DOHH2 (cell line): Measurements from ENCODE around the gene COL5A1.

Source experiments
- H3F3A ChIP-seq: fragments of 200-600 bp; sonication (generic), shearing (Covaris generic); 2 replicates; pipeline ENCODE4 v1.6.0; 2016; ENCODE audit warnings: antibody characterized with exemption, mild to moderate bottlenecking; ENCODE audit not compliant: control insufficient read depth, insufficient read depth
- H3K27ac ChIP-seq: fragments of 200-600 bp; sonication (generic); 2 replicates; pipeline ENCODE4 v1.5.1; 2014; ENCODE audit warnings: low read depth, mild to moderate bottlenecking, low read length, moderate library complexity
- H3K27me3 ChIP-seq: fragments of 200-600 bp; sonication (generic); 2 replicates; pipeline ENCODE4 v1.6.1; 2014; ENCODE audit warnings: mild to moderate bottlenecking, low read length, mixed read lengths; ENCODE audit not compliant: control insufficient read depth
- H3K36me3 ChIP-seq: fragments of 200-600 bp; sonication (generic); 2 replicates; pipeline ENCODE4 v1.6.1; 2014; ENCODE audit warnings: mild to moderate bottlenecking, low read length, moderate library complexity, mixed read lengths; ENCODE audit not compliant: control insufficient read depth
- H3K4me1 ChIP-seq: fragments of 200-600 bp; sonication (generic); 2 replicates; pipeline ENCODE4 v1.6.1; 2014; ENCODE audit warnings: mild to moderate bottlenecking, low read length, mixed read lengths; ENCODE audit not compliant: control insufficient read depth
- H3K4me2 ChIP-seq: fragments of 200-600 bp; sonication (generic); 2 replicates; pipeline ENCODE4 v1.6.0; 2014; ENCODE audit warnings: mild to moderate bottlenecking, low read length, moderate library complexity
- H3K4me3 ChIP-seq: fragments of 200-600 bp; sonication (generic); 2 replicates; pipeline ENCODE4 v1.5.1; 2014; ENCODE audit warnings: mild to moderate bottlenecking, low read length, mixed read lengths
- H3K79me2 ChIP-seq: fragments of 200-600 bp; sonication (generic); 2 replicates; pipeline ENCODE4 v1.6.1; 2014; ENCODE audit warnings: mild to moderate bottlenecking, low read length, mixed read lengths; ENCODE audit not compliant: control insufficient read depth
- H3K9me2 ChIP-seq: fragments of 200-600 bp; sonication (generic); replicated peaks from 2 replicates; pipeline ENCODE4 v1.6.1; 2014; ENCODE audit warnings: mild to moderate bottlenecking, low read length, mixed read lengths; ENCODE audit not compliant: control insufficient read depth
- H3K9me3 ChIP-seq: fragments of 200-600 bp; sonication (generic); 2 replicates; pipeline ENCODE4 v1.6.1; 2014; ENCODE audit warnings: antibody characterized with exemption, low read length, mixed read lengths; ENCODE audit not compliant: control insufficient read depth, insufficient read depth
- H4K20me1 ChIP-seq: fragments of 200-600 bp; sonication (generic); 2 replicates; pipeline ENCODE4 v1.6.0; 2014; ENCODE audit warnings: low read depth, mild to moderate bottlenecking, antibody characterized with exemption, low read length, moderate library complexity; ENCODE audit not compliant: control insufficient read depth, insufficient read depth
- CTCF ChIP-seq: fragments of 200-600 bp; sonication (generic); IDR thresholded peaks from one replicate; pipeline ENCODE4 v1.5.1; 2014; ENCODE audit warnings: antibody characterized with exemption, mild to moderate bottlenecking, low read depth, low read length; ENCODE audit not compliant: poor library complexity, severe bottlenecking
- EZH2phosphoT487 ChIP-seq: fragments of 200-600 bp; sonication (generic); IDR thresholded peaks from 2 replicates; pipeline ENCODE4 v1.6.1; 2017; ENCODE audit warnings: borderline replicate concordance, mild to moderate bottlenecking, antibody characterized with exemption, low read length, moderate library complexity, mixed read lengths

COL5A1 gene

GRCh38 chr9:134743853-134744252 lies 102.2 kb downstream of the COL5A1 start:
- no peaks in the 10 kb centered on the region for H3K79me2 ChIP-seq
- no peak overlapping the region for H3K27ac ChIP-seq
- no peak for TF ChIP-seq EZH2phosphoT487
- no peak overlapping the region for H3K4me3 ChIP-seq
- H3K9me3 ChIP-seq = peaks cover 25% of the 10 kb centered on the region
- H3F3A ChIP-seq = peaks cover 10% of the 10 kb centered on the region
- H3K36me3 ChIP-seq = no peaks in the 10 kb centered on the region
- no peaks in the 10 kb centered on the region for H3K4me1 ChIP-seq
- H4K20me1 ChIP-seq = no peaks in the 10 kb centered on the region
- H3K9me2 ChIP-seq = no peaks in the 10 kb centered on the region
- no peak overlapping the region for H3K4me2 ChIP-seq
- H3K27me3 ChIP-seq = no peaks in the 10 kb centered on the region

GRCh38 chr9:134744385-134745295 lies 103.0 kb downstream of the COL5A1 start:
- Histone ChIP-seq H3K4me2 (no peak overlapping the region), H3K9me3 (peaks cover 25% of the 10 kb centered on the region), H3K36me3 (no peaks in the 10 kb centered on the region), H3F3A (peaks cover 10% of the 10 kb centered on the region), H3K27me3 (no peaks in the 10 kb centered on the region), H3K9me2 (no peaks in the 10 kb centered on the region), H3K27ac (no peak overlapping the region), H4K20me1 (no peaks in the 10 kb centered on the region), H3K79me2 (no peaks in the 10 kb centered on the region), H3K4me1 (no peaks in the 10 kb centered on the region), H3K4me3 (no peak overlapping the region)
- TF ChIP-seq EZH2phosphoT487 (no peak), CTCF (no peak)

- Histone ChIP-seq H3K27ac (no peak overlapping the region), H3K4me3 (no peak overlapping the region), H4K20me1 (no peaks in the 10 kb centered on the region), H3K9me2 (no peaks in the 10 kb centered on the region), H3K4me1 (no peaks in the 10 kb centered on the region), H3K79me2 (no peaks in the 10 kb centered on the region), H3K27me3 (no peaks in the 10 kb centered on the region), H3K36me3 (no peaks in the 10 kb centered on the region), H3F3A (peaks cover 10% of the 10 kb centered on the region), H3K9me3 (peaks cover 25% of the 10 kb centered on the region), H3K4me2 (no peak overlapping the region)
- TF ChIP-seq CTCF (no peak), EZH2phosphoT487 (no peak)
These were observed 106.4 kb downstream of the COL5A1 start for GRCh38 chr9:134747951-134748489.

- Histone ChIP-seq H3K9me2 (no peaks in the 10 kb centered on the region), H3K4me1 (no peaks in the 10 kb centered on the region), H3K36me3 (no peaks in the 10 kb centered on the region), H3K4me2 (no peak overlapping the region), H3K9me3 (peaks cover 25% of the 10 kb centered on the region), H3K79me2 (no peaks in the 10 kb centered on the region), H3K27me3 (no peaks in the 10 kb centered on the region), H4K20me1 (no peaks in the 10 kb centered on the region), H3F3A (peaks cover 10% of the 10 kb centered on the region), H3K4me3 (no peak overlapping the region), H3K27ac (no peak overlapping the region)
- TF ChIP-seq EZH2phosphoT487 (no peak), CTCF (no peak)
These were observed 107.0 kb downstream of the COL5A1 start for GRCh38 chr9:134748591-134748990.
